GM04504 (cell line): ENCODE results near the gene SFTPB.

Source experiments
- DNase-seq: peaks from one replicate; pipeline ENCODE4 v3.0.0-alpha.2; 2012; ENCODE audit warnings: low read depth

Gene SFTPB

GRCh38 chr2:85702800-85703199 lies 34.8 kb upstream of the SFTPB start:
- no peak for DNase-seq

DNA sequence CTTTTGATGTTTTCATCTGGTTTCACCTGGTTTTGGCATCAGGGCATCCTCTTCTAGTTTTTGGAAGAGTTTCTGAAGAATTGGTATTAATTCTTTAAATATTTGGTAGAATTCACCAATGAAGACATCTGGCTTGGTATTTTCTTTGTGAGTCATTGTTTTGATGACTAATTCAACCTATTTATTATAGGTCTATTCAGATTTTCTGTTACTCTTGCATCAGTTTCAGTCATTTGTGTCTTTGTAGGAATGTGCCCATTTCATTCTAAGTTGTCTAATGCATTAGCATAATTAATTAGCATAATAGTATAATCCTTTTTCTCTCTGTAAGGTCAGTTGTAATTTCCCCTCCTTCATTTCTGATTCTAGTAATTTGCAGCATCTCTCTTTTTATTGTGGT lies 34.2 kb upstream of the SFTPB start:
- DNase-seq, result no peak

GRCh38 chr2:85699325-85699724 lies 31.3 kb upstream of the SFTPB start:
- no peak for DNase-seq

- no peak for DNase-seq
Measured at GRCh38 chr2:85698880-85699254, 30.9 kb upstream of the SFTPB start.

DNA sequence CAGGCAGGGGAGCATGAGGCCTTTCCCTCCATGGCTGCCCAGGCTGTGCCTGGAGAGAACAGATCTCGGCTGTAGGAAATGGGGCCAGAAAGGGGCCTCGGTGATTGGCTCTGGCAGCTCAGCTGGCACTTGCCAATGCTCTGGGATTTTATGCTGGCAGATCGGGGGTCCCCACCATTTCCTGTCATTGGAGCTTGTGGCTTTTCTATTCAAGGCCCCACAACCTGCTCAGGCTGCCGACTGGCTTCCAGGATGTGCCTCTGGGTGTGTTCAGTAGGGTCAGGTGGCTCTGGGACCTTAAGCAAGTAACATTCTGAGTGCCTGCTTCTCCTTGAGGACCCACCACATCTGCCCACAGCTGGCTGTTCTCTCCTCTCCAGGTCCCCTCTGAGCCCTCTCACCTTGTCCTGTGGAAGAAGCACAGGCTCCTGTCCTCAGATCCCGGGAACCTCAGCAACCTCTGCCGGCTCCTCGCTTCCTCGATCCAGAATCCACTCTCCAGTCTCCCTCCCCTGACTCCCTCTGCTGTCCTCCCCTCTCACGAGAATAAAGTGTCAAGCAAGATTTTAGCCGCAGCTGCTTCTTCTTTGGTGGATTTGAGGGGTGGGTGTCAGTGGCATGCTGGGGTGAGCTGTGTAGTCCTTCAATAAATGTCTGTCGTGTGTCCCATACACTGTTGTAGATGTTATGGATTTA lies 30.3 kb upstream of the SFTPB start:
- DNase-seq, result no peak

- DNase-seq, result no peak
Measured at GRCh38 chr2:85697716-85698115, 29.7 kb upstream of the SFTPB start.

DNA sequence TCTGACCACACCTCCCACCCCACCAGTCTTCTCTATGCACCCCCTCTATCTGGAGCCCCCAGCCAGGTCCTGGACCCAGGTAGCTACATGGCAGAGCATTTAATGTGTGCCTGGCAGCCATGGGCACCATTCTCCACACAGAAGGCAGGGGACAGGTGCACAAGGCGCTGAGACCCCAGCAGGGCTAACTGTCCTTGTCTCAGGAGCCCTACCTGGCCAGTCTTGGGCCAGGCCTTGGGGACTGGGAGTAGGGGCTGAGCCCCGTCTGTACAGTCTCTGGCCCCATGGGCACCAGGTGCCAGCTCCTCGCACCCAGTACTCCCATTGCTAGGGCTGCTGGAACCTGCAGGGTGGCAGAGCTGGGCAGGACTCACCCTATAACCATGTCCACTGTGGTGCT lies 29.1 kb upstream of the SFTPB start:
- DNase-seq, result no peak

DNA sequence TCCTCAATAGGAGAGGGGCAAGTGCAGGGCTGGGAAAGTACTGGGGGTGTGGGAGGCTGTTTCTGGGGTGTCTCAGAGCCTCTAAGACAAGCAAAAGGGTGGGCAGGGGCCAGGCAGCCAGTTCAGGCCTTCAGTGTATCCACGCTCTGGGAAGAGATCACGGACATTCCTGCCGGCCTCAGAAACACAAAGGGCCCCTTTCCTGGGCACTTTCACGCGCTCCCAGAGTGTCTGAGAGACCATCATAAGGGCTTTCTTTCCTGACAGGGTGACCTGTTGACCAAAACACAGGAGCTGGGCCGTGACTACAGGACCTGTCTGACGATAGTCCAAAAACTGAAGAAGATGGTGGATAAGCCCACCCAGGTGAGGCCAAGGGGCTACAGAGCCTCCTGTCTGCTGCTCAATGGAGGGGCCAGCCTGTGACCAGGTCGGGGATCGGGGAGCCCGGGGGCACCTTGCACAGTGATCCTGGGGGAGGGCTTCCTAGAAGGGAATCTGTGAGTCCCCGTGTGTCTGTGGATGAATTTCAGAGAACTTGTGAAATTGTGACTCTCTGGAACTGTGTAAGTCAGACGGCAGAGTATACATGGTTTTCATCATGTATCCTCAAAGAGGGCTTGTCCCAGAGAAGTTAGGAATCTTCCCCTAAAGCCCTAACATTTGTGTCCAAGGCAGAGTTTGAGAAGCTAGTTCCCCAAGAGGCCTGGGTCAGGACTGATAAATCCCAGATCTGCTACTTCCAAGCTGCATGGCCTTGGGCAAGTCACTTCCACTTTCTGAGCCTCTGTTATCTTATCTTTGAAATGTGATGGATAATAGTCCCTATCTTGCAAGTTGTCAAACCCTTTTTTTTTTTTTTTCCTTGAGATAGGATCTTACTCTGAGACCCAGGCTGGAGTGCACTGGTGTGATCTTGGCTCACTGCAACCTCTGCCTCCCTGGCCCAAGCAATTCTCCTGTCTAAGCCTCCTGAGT lies 28.0 kb upstream of the SFTPB start:
- DNase-seq, result no peak

DNA sequence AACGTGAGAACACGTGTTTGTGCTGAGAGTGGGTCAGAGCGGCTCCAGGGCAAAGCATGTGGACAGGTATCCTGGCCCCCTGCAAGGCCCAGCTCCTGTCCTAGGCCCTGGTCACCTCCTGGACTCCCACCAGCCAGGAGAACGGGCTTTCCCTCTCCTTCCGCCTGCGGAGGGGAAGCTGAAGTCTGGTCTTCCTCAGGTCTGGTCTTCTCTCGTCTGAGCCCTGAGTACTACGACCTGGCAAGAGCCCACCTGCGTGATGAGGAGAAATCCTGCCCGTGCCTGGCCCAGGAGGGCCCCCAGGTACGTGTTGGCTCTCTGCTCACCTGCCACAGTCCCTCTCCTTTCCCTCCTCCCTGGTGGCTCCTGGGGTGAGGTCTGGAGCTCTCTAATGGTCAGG lies 27.1 kb upstream of the SFTPB start:
- DNase-seq, result no peak

DNA sequence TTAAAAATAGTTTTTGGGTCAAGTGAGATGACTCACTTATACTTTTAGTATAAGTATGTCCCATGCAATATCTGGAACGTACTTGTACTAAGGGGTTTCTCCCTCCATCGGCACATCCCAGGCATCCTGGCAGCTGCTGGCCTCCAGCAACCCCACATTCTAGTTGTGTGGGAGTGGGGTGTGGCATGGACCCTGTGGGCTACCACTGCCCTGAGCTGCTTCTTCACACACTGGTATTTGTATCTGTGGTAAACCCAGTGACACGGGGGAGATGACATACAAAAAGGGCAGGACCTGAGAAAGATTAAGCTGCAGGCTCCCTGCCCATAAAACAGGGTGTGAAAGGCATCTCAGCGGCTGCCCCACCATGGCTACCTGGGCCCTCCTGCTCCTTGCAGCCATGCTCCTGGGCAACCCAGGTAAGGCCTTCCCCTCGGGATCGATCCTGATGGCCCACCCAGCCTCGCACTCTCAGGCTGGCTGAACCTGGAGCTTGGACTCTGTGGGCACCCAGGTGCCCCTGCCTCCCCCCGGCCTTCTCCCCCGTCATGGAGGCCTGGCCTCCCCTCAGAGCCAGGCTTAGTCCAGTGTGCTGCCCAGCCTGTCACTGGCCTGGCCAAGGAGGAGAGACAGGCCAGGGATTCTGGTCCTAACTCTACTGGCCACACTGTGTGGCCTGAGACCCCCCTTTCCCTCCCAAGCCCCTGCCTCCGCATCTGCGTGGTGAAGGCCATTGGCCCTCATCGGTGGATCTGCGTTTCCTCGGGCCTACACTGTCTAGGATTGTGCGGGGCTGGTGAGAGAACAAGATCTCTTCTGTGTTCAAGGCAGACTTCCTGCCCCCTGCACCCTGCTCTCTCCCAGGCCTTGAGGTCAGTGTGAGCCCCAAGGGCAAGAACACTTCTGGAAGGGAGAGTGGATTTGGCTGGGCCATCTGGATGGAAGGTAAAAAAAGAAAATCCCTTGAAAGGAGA lies 26.3 kb upstream of the SFTPB start, which contains the start of gene GNLY:
TSS of gene GNLY (plus strand) at position 307 of the 974 bp plus-strand sequence. CDS start at position 368, 61 bp downstream.
- no peak for DNase-seq

GRCh38 chr2:85692039-85692645 lies 24.1 kb upstream of the SFTPB start:
- DNase-seq, result no peak

- no peak for DNase-seq
Measured at GRCh38 chr2:85690932-85691331, 22.9 kb upstream of the SFTPB start.

- no peak for DNase-seq
Measured at GRCh38 chr2:85684806-85685205, 16.8 kb upstream of the SFTPB start.

DNA sequence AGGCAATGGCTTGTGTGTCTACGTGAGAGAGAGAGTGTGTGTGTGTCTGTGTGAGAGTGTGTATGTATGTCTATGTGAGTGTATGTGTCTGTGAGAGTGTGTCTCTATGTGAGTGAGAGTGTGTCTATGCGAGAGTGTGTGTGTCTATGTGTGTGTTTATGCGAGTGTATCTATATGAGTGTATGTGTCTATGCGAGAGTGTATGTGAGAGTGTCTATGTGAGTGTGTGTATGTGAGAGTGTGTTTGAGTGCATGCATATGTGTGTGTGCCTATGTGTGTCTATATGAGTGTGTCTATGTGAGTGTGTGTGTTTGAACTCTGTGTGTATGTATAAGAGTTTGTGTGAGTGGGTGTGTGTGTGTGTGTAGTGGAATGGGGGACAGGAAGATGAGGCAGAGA lies 16.4 kb upstream of the SFTPB start:
- DNase-seq, result no peak

GRCh38 chr2:85682378-85682777 lies 14.4 kb upstream of the SFTPB start:
- no peak for DNase-seq

DNA sequence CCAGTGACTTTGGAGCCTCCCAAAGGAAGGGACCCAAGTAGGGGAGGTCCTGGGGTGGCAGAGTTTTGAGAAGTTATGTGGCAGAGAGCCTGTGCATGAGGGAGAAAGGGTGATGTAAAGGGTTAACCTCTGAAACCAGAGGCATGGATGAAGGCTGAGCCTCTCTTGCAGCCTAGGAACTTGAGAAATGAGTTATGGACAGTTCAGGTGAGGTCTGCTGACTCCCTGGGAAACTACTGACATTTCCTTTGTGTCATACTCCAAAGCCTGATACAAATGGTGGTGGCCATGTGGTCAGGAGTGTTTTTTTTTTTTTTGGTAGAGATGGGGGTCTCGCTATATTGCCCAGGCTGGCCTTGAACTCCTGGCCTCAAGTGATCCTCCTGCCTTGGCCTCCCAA lies 13.8 kb upstream of the SFTPB start:
- DNase-seq, result no peak

DNA sequence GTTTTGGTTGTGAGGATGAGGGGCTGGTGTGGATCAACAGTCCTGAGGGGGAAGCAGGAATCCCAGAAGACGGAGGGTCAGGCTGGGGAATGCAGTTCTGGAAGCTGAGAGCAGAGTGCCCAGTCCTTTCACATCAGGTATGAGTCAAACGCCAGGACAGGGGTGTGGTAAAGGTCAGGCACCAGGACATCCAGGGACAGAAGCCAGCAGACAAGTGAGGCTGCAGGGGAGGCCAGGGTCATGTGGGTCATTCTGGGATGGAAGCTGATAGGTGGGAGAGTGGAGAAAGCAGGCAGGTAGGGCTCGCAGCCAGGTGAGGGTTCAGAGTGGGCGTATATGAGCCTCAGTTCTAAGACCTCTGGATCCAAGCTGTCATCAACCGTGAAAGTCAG lies 13.4 kb upstream of the SFTPB start:
- DNase-seq, result no peak

DNA sequence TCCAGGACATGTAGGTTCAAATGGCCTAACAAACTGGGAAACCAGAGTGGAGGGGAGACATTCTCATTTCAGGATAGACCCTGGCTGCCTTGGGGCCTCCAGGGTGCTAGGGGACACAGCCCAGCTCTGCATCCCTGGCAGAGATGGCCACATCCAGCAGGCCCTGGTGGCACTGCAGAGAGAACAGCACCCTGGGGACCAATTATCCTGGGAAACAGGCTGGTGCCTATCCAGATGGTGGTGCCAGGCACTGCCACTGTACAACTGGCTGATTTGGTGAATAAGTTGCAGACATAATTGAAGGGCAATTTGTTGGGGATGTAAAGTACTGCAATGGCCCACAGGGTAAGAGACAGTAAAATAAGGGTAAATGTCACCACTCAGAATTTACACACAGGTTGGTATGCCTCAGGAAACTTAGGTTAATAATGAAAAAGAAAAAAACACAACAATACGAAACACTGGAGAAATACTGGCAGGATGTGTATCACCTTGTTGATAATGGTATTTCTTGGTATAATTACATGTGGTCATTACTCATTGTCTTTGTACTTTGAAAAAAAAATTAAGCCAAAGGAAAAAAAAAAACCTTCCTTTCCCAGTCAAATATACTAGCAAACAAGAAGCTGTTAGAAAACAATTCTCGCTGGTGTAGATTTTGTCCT lies 12.8 kb upstream of the SFTPB start:
- no peak for DNase-seq

DNA sequence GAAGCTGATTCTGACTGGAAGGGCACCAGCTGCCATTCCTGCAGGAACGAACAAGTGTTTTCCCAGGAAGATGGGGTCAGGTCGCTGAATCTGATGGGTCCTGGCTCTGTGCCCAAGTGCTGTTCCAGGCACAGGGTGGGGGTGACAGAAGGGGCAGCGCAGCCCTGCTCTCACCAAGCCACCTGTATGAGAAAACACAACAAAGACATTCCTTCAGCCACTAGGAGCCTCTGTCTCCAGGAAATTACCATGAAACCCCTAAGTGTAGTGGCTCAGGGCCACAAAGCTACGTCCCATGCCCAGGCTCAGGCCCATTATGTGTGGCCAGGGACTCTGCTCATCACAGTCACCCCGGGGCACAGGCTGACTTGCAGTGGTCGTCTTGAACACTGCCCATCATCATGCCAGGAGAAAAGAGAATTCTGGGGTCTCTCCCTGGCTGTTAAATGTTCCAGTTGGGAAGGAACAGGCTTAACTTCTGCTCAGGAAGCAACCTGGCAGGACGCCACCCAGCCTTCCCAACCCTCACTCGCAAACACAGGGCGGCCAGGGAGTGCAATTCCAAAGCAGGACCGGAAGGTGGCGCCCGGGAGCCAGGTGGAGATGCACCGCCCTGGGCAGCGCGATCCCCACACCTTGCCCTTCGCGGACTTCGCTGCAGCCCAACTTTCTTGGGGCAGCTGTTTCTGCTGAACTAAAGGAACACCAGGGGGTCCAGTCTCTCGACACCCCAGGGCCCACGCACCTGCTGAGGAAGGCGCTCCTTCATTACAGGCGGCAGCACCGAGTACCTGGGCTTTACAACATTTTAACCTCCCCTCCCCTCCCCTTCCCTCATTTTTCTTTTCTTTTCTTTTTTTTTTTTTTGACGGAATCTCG lies 11.0 kb upstream of the SFTPB start:
- peak; percentile 47 for DNase-seq

DNA sequence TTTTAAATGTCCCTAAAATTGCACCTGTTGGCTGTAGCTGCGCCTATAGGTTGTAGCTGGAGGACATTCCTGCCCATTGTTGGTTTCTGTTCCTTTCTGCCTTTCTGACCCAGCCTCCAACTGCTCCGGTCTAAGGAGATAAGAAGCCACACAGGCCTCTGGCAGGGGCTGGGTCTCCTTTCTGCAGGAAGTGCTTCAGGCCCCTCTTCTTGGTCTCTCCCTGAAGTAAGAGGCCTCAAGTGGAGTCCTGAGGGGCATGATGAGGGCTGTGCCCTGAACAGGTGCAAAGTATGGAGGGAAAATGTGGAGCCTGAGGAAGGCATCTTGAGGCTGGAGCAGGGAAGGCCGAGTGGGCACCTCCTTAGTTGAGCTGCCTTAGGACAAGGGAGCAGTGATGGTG lies 10.4 kb upstream of the SFTPB start:
- DNase-seq, result no peak
